ENCODE results near the gene TMEM271.

Gene TMEM271

DNA sequence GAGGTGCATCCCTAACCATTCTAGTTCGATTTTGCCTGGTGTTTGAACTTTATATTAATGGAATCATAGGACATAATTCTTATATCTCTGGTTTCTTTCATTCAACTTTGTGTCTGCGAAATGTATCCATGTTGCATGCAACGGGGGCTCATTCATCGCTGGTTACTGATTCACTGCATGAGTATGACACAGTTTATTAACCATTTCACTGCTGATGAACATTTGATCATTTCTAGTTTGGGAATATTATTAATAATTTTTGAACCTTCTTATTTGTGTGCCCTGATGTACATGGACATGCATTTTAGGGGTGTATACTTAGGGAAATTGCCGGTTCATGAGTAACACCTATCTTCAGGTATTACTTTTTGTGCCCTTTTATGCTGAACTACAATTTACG, 5.1 kb upstream of the TMEM271 start:
- no peak for DNase-seq (ENCODE audit: low read depth in 3 of 3)

DNA sequence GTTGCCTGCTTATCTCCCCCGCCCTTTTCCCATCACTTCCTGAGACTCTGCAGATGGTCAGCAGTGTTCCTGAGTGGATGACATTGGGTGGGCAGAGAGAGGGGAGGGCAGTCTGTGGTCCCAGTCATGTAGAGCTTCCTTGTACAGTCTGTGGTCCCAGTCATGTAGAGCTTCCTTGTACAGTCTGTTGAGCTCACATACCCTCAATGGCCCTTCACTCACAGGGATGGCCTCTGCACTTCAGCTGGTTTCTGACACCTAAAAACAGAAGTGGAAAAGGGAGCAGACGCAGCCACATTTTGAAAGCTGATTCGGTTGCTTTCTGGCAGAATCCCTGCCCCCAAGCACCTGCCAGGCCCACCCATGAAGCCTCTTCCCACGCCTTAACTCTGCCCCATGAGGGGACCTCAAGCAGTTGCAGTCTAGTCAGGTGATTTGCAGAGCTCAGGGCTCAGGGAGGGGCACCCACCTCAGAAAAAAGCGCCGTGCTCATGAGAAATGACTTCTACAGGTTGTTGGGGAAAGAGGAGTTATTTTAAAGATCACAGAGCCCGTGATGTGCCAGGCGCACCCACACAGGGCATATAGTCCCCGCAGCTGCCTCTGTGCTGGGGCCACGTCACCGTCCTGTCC, 3.6 kb upstream of the TMEM271 start:
- no peak for DNase-seq (ENCODE audit: low read depth in 3 of 3)

DNA sequence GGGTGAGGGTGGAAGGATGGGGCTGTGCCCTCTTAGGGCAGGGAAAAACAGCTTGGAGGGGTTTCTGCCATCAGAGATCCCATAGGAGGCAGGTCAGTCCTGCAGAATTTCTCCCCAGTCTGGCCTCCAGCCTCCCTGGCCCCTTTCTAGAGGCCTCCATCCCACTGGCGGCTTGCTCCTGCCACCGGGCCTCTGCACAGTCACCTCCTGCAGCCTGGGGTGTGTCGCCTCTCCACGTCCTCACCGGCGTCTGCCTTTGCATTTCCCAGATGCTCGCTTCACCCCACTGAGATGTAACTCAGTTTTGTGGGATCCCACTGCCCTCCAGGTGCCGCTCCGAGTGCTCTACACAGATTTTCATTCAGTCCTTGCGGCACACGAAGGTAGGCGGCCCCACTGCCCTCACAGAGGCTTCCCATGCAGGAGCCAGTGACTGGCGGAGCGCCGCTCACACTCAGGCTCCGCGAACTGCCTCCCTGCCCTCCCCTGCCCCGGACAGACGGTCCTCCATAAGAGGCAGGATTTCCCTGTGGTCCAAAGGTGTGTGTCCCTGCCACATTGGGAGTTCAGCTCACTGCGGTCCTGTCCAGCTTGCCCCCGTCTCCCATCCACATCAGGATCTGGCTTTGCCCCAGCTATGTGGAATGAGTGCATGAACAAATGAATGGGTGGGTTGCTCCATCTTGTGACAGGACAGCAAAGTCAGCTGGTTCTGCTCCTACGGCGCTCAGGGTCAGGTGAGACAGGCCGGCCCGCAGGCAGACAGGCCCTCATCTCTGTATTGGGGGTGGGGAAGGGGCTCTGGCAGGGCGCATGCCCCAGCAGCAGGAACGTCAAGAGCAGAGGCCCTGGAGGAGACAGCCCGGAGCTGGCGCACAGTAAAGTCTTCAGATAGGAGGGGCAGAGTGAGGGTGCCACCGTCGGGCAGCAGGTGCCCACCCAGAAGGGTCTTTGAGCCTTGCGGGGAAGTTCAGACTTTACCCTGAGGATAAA, 2.7 kb upstream of the TMEM271 start:
- DNase-seq (ENCODE audit: low read depth in 3 of 3): no peak

DNA sequence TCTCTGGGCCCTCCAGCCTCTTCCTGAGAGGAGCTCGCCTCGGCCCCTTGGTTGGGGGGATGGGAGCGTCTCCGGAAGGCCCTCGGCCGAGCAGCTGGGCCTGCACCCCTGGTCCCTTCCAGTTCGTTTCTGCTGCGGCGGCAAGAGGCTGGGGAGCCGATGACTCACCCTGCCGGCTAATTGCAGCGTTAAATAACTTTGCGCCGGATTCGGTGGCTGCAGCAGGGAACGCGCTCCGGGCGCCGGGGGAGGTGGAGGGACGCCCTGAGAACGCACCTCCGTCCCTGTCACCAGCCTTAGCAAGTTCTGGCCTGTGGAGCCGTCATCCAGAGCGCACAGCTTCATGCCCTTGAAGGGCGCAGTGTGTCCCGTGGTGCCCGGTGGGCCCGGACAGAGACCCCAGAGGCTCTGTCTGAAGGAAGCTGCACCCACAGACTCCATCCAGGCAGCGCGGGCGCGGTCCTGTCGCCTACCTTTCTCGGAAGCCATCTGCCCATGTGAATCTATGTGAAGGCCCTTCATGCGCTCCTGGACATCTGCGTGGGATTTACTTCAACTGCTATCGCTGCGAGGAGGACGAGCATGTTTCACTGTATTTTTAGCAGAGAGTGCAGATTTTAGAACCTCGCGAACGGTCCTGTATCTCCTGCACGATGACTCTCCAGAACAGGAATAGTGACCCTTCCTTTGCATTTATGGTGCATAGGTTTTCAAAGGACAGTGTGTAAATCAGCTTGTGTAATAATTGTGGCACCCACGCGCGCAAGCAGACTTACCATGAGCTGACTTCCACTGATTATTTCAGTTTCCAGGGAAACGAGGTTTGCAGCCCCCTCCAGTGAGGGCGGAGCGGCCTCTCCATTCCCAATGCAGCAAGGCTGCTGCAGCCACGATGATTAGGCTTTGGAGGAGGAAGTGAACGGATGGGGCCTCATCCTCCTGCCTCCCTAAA, 1.7 kb upstream of the TMEM271 start:
- peak in 1 of 3 donors; percentile 13 for DNase-seq (ENCODE audit: low read depth in 3 of 3)

DNA sequence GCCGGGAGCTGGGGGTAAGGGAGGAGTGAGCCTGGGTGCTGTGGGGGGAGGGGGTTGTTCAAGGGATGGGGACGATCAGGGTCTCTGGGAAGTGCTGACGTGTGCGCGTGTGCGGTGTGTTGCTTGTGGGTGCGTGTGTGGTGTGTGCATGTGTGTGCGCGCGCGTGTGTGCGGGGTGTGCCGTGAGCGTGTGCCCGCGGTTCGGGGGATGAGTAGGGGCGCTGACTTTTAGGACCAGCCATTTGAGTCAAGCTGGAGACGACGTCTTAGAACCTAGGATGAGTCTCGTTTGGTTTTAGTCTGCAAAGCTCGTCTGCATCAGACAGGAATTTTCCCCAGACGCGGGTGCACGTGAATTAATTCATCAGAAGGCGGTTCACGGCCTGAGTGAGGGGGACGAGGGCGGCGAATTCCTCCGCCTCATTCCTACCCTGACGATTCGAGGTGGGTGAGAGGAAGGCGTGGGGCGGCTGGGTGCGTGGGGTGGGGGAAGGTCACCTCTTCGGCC, 950 bp upstream of the TMEM271 start:
- DNase-seq (ENCODE audit: low read depth in 3 of 3): no peak

DNA sequence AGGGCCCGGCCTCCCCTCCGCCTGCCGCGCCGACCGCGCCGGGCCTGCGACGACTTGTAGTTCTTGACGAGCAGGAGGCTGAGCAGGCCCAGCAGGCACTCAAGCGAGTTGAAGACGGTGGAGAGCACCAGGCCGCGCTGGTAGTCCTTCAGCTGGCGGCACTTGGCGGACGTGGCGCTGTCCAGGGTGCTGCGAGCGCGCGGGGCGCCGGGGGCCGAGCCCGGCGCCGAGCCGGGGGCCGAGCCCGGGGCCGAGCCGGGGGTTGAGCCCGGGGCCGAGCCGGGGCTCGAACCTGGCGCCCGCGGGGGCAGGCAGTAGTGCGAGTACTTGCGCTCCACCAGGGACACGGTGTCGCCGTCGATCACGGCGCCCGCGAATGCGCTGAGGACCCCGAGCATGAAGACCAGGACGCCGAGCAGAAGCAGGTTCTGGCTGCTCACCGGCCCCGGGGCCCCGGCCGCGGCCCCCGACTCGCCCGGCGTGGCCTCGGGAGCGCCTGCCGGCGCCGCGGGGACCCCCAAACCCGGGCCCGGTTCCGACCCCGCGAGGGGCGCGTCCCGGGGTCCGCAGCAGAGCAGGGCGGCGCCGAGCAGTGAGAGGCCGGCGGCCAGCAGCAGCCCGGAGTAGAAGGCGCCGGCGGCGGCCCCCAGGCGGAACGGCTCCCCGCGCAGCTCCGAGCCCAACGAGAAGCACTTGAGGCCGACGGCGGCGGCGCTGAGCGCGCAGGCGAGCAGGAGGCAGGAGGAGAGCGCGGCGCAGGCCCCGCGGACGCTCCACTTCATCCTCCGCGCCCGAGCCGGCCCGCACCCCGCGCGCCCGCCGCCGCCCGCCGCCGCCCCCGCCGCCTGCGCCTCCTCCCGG, 584 bp downstream of the TMEM271 start:
- DNase-seq (ENCODE audit: low read depth in 3 of 3): no peak

DNA sequence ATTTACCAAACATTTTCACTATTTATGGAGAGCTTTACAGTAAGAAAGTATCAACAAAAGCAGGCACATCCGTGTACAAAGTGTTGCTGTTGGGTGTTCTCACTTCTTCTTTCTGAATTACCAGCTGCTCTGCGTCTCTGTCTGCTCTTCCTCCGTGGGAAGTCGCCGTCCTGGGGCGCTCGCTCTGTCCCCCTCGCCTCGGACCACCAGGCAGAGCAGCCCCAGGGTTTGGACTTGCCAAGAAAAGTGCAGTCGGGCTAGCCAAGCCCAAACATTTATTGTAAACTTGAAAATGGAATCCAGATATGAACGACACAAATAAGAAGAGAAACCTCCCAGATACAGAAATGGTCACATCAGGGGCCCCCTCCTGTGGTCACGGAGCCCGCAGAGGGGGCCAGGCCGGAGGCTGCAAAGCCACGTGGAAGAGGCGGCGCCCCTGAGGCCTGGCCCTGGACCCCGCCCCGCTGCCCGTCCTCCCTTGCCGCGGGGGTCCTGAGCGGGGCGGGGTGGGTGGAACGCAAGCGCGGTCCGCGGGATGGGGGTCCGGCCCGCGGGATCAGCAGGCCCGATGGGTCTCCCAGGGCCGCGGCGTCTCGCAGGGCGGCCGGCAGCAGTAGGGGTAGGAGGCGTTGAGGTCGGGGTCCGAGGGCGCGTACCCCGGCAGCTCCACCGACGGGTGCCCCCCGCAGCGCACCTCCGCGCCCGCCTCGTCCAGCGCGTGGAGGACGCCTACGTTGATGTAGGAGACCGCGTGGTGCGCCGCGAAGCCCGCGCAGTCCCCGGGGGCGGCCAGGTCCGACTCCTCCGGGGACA, 1.5 kb downstream of the TMEM271 start:
- DNase-seq (ENCODE audit: low read depth in 3 of 3): no peak

DNA sequence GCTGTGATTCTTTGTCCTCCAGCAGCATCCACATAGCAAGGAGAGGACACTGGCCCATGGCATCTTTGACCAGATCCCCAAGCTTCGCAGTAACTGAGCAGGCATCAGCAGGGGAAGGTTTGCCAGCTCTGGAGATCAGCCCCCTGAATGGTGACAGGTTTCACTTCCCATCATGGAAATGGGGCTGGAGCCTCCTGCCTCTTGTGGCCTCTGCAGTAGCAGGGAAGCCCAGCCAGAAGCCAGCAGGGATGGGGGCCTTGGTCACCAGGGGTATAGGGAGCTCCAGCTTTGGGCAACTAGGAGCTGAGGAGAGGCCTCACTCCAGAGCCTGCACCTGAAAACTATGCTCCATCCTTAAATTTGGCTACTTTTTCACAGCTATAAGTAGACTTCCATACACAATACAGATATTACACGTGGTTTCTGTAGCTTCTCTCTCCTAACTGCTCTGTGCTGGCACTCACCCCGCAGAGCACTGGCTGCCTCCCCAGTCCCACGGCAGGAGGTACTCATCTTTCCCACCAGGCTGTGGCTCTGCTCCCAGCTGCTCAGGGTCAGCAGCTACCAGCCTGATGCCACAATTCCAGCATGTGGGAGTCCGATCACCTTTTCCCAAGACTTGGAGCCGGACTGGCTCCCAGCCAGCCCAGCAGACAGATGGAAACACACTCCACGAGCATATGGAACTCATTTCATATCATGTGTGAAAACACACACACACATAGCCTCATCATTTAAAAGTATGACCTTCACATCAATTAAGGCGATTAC, 2.8 kb downstream of the TMEM271 start:
- no peak for DNase-seq (ENCODE audit: low read depth in 3 of 3)

DNA sequence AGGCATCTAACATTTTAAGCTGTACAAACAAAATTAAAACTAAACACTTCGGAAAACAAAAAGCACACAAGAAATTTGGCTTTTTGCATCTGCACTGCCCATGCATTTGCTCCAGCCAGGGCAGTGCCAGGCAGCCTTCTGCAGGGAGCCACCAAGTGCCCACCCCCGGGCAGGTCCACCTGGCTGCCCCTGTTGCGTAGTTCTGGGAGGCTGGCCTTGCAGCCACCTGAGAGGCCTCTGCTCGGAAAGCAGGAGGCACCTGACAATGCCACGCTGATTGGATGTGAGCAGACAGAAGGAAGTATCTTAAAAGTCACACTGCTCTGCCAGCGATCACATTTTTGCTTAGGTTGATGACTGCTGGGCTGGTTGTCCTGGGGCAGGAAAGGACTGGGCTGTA, 3.5 kb downstream of the TMEM271 start:
- no peak for DNase-seq (ENCODE audit: low read depth in 3 of 3)

DNA sequence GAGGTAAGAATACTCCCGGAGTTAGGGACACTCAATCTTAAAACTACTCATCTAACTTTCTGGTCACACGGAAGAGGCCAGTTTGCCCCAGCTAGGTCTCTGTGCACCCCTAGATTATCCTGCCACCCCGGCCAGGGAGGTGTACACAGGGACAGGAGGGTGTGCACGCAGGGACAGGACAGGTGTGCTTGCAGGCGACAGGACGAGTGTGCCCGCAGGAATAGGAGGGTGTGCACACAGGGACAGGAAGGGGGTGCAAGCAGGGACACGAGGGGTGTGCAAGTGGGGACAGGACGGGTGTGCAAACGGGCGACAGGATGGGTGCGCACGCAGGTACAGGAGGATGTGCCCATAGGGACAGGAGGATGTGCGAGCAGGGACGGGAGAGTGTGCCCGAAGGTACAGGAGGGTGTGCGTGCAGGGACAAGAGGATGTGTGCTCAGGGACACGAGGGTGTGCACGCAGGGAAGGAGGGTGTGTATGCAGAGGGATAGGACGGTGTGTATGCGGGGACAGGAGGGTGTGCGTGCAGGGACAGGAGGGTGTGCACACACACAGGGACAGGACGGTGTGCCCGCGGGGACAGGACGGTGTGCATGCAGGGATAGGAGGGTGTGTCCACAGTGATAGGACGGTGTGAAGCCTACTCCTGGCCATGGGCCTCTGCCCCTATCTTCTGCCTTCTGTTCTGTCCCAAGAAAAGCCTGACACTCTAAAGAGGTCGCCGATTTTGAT, 4.1 kb downstream of the TMEM271 start:
- no peak for DNase-seq (ENCODE audit: low read depth in 3 of 3)

DNA sequence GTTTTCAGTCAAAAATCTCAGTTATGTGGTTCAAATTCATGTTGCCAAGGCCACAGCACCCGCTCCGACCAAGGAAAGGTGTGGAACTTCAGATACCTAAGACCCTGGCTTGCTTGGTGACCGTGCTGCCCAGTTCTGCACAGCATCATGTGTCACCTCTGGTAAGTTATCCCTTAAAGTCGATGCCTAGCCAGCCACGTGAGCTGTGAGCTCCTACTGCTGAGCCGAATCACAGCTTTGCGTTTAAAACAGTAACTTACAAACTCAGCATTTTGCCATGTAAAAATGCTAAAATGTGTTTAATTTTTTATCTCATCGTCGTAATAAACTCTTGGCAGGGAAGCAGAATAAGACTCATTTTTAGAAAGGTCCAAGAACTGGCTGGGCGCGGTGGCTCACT, 5.3 kb downstream of the TMEM271 start:
- no peak for DNase-seq (ENCODE audit: low read depth in 3 of 3)

DNA sequence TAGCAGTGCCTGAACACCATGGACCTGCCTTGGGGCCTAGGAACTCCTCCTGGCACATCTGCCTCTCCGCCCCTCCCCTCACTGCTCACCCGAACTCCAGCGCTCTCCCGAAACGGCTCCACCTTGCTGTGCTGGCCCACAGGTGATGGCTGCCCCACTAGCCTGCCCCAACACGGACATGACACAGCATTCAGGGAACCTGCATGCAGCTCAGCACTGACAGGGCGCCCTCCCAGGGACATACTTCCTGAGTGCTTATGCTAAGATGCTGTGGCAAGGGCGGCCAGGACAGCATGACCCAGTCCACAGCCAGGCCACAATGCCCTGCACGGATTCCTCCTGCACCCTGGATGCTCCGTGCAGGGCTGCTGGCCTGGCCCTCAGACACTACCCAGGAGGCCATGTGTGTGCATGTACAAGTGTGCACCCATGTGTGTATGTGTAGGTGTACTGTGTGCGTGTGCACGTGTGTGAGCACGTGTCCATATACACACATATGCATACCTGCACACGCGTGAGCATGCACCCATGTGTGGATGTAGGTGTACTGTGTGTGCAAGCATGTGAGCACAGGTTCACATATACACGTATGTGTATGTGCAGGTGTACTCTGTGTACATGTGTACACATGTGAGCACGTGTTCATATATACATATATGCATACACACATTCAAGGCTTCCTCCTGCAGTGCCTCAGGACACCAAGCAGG, 6.0 kb downstream of the TMEM271 start:
- DNase-seq (ENCODE audit: low read depth in 3 of 3): no peak

DNA sequence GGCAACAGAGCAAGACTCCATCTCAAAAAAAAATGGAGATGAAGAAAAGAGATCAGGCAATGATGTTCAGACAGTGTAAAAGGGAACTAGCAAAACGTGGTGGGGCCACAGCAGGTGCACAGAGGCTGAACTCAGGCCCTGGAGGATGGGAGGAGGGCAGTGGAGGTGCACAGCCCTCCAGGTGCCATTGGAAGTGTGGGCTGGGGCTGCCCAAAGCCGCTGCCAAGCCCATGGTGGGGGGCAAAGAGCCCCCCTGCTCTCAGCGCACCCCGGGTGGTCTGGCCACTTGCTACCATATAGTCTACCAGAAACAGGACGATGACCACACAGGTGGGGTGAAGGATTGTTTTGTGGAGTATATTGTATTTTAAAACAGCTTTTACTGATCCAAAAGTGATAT, 7.1 kb downstream of the TMEM271 start:
- no peak for DNase-seq (ENCODE audit: low read depth in 3 of 3)

DNA sequence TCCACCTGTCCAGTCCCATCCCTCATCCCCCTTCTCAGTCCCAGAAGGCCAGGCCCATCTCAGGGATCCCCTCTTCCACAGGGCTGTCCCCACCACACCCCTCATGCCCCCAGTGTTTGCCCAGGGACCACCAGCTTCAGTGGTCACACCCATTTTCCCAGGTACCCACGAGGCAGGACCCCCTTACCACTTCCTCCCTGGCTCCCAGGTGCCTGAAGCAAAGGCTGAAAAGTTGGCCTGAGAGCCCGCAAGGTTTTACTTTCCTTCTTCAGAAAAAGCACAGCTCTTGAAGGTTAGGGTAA, 7.8 kb downstream of the TMEM271 start:
- no peak for DNase-seq (ENCODE audit: low read depth in 3 of 3)

DNA sequence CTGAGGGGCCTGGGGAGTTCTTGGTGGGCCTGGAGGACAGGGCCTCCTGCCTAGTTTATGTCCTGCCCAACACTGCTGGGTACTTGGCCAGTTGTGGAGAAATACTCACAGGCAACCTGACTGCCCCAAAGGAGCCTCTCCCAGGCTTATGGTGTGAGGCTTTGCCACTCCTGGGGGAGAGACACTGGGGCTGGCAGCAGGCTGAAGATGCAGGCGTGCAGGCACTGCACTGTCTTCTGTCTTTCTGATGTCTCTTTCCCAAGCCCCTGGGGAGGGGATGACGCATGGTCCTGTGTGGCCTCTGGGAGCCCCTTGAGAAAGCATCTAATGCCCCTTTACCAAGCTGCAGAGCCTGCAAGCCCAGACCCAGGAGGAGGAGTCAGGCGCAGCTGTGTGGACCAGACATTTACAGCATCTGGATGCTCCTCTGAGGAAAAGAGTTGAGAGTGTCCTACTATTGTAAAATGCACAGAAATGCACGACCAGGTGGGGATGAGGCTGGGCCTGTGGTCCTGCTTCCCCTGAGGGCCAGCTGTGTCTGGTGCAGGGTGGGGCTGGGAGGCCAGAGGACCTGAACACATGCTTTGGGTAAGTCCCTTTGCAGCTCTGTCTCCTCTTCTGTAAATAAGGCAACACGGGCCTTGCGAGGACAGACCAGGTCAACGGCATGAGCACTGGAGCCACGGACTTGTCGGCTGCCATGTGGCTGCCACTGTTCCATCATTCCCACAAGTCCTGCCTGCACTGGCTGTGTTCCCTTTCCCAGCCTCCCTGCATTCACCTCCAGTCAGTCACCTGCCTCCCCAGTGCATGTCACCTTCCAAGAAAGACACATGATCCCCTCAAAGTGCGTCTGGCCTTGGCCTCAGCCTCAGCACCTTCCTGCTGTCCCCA, 8.4 kb downstream of the TMEM271 start:
- no peak for DNase-seq (ENCODE audit: low read depth in 3 of 3)

DNA sequence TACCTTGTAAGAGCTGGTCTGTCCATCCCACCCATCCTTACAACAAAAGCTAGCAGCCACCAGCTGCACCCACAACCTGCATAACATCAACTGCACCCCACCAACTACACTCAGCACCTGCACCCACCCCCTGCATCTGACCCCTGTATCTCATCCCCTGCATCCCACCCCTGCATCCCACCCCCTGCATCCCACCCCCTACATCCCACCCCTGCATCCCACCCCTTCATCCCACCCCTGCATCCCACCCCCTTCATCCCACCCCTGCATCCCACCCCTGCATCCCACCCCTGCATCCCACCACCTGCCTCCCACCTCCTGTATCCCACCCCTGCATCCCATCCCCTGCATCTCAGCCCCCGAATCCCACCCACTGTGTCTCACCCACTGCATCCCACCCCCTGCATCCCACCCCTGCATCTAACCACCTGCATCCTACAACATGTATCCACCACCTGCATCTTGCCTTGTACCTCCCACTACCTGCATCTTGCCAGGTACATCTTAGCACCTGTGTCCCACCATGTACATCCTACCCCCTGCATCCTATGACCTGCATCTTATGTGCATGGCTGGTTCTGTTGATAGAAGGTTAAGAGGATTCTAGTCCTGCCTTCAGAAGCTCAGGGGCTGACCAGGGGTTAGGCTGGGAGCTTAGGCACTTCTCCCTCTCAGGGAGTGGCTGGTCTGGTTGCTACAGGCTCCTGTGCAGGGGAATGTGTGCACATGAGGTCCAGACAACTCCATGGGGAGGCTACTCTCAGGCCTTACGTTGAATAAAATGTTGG, 9.4 kb downstream of the TMEM271 start:
- DNase-seq (ENCODE audit: low read depth in 3 of 3): no peak
